Pancreas (tissue), 10 donors: ENCODE data around the gene CTSW. TPM values are rescaled to one million over a fixed set of nuclear protein-coding genes. Genes with fewer than 3 reads are reported as not detected.
A peak's percentile ranks its signal among the peaks of the same experiment; 100 is the strongest.

Source experiments
- ATAC-seq, 4 donors: fragments of 200-7000 bp; cut with Tn5 transposase; one replicate each; pipeline versions ENCODE4 v1.8.0 to v1.9.1; 2020; ENCODE audit warnings: mild to moderate bottlenecking in 4 of 4, moderate library complexity in 4 of 4
- DNase-seq, 6 donors: peaks; one replicate each; pipeline ENCODE4 v3.0.0-alpha.2; 2020
- FAIRE-seq: peaks from 2 replicates; lab custom pipeline; 2012; peaks lifted over from hg19 to GRCh38; lab: Jason Lieb, UNC
- H3K27ac ChIP-seq, 4 donors: fragments of 200-600 bp; sonication (generic); 1 replicate in 3 of 4; 2 replicates in 1 of 4; pipeline versions ENCODE4 v1.5.0 to v1.8.0; 2020
- H3K27me3 ChIP-seq, 4 donors: fragments of 200-600 bp; one replicate each; pipeline ENCODE4 v1.8.0; 2021
- H3K36me3 ChIP-seq, 3 donors: fragments of 200-600 bp; sonication (generic) in 1 of 3; one replicate each; pipeline versions ENCODE4 v1.5.0 to v1.8.0; 2020 to 2021
- H3K4me1 ChIP-seq, 3 donors: fragments of 200-600 bp; one replicate each; pipeline ENCODE4 v1.8.0; 2021
- H3K4me3 ChIP-seq, 4 donors: fragments of 200-600 bp; sonication (generic) in 2 of 4; one replicate each; pipeline versions ENCODE4 v1.5.0 to v1.8.0; 2020 to 2021
- H3K9me3 ChIP-seq, 4 donors: fragments of 200-600 bp; one replicate each; pipeline ENCODE4 v1.8.0; 2021
- CTCF ChIP-seq, 4 donors: fragments of 200-600 bp; sonication (generic) in 3 of 4; IDR thresholded peaks; one replicate each; pipeline versions ENCODE4 v1.5.0 to v1.8.0; 2021; ENCODE audit warnings: antibody characterized with exemption in 4 of 4
- WGBS, 2 donors: extraction: QIAGEN DNeasy Blood & Tissue Kit; methylation state at CpG; one replicate each; pipeline ENCODE4 v1.1.7; 2013; 5-methylcytosine and 5-hydroxymethylcytosine counted together
- intact Hi-C, 3 donors: fragments of 100-400 bp; cut with DNase I; formaldehyde crosslinking; loops; one replicate each; pipeline versions ENCODE4 v1.11.1 to v1.14.2; 2022
- polyA plus RNA-seq, 2 donors: library from polyadenylated mRNA; stranded (reverse); fragments of 200-250 nt; gene quantifications; one replicate each; pipeline ENCODE4 v1.2.3, GENCODE V29; 2013
- total RNA-seq, 6 donors: library from RNA; stranded (reverse); fragmentation: NEBNext Ultra II Directional in 4 of 6; extraction: Animal tissue kit (Norgen Biotek cat#: 25700) in 4 of 6; gene quantifications; one replicate each; pipeline versions ENCODE4 v1.2.1 to v1.2.4, GENCODE V29; 2021 to 2023
- donor health status: healthy with polysubstance abuse.
- donor health status: DM: no; HTN: no; CAD: no; lungs with moderate emphysema.
- donor health status: DM: no; HTN: no; CAD: no.
- donor health status: control.
- donor health status: control.
- donor health status: Bipolar disorder and iron deficiency.
- donor health status: DM: yes; HTN: yes; CAD: no.
- donor health status: DM: no; HTN: no; CAD: no.
- donor health status: DM: no; HTN: no; CAD: no.
- donor health status: DM: yes; HTN: yes; CAD: no.

The CTSW gene
- total and polyA plus RNA-seq, 8 donors: 0.14 to 0.72 (median 0.46) TPM; not detected in 1

- peak overlapping the region; percentile 81 to 93 (median 88) for H3K27ac ChIP-seq
- 4 to 5% methylated on average over 14 of the region's 14 CpGs for WGBS, 2 donors
- DNase-seq: peak in 2 of 6 donors; percentile 50 to 84
- H3K36me3 ChIP-seq: peaks cover 0 to 26% (median 13%) of the 10 kb centered on the region in 3 donors
- H3K4me3 ChIP-seq: peak overlapping the region; percentile 95 to 100 (median 98)
- H3K9me3 ChIP-seq: no peaks in the 10 kb centered on the region
- no peak for FAIRE-seq
- no peaks in the 10 kb centered on the region for H3K27me3 ChIP-seq
- TF ChIP-seq CTCF (IDR thresholded peaks at IDR 0.05): no peak
- no peak for ATAC-seq
- peaks cover 0 to 17% (median 12%) of the 10 kb centered on the region in 3 donors for H3K4me1 ChIP-seq
- intact Hi-C loops: no loop called here
Measured at GRCh38 chr11:65861165-65861505, 18.5 kb upstream of the CTSW start.

- TF ChIP-seq CTCF (IDR thresholded peaks at IDR 0.05): no peak
- H3K4me3 ChIP-seq: peak overlapping the region; percentile 95 to 100 (median 98)
Measured at GRCh38 chr11:65861533-65862183, 18.0 kb upstream of the CTSW start.

GRCh38 chr11:65862191-65862735 is 17.4 kb upstream of the CTSW start:
- Histone ChIP-seq H3K27me3 (no peaks in the 10 kb centered on the region), H3K4me1 (peaks cover 0 to 13% (median 10%) of the 10 kb centered on the region in 3 donors), H3K27ac (no peak overlapping the region), H3K4me3 (no peak overlapping the region), H3K9me3 (no peaks in the 10 kb centered on the region), H3K36me3 (peaks cover 0 to 27% (median 13%) of the 10 kb centered on the region in 3 donors)
- intact Hi-C loops: no loop called here
- FAIRE-seq (no peak), ATAC-seq (no peak), DNase-seq (peak in 3 of 6 donors; percentile 15 to 65 (median 22))
- 77 to 93% methylated on average over 4 to 5 of the region's 5 CpGs for WGBS, 2 donors
- no peak for TF ChIP-seq CTCF (IDR thresholded peaks at IDR 0.05)

More at GRCh38 chr11:65861533-65862183, 18.0 kb upstream of the CTSW start:
- H3K27ac ChIP-seq: no peak overlapping the region
- intact Hi-C loops: no loop called here
- H3K9me3 ChIP-seq: no peaks in the 10 kb centered on the region
- H3K4me1 ChIP-seq: peaks cover 0 to 13% (median 10%) of the 10 kb centered on the region in 3 donors
- ATAC-seq: no peak
- H3K36me3 ChIP-seq: peaks cover 0 to 27% (median 13%) of the 10 kb centered on the region in 3 donors
- DNase-seq: peak in 3 of 6 donors; percentile 28 to 71 (median 49)
- no peak for FAIRE-seq
- WGBS, 2 donors: 78 to 81% methylated on average over 13 of the region's 13 CpGs
- H3K27me3 ChIP-seq: no peaks in the 10 kb centered on the region

GRCh38 chr11:65862941-65863888 is 16.4 kb upstream of the CTSW start:
- H3K4me3 ChIP-seq: no peak overlapping the region
- no peak for FAIRE-seq
- peaks cover 0 to 13% (median 10%) of the 10 kb centered on the region in 3 donors for H3K4me1 ChIP-seq
- TF ChIP-seq CTCF (IDR thresholded peaks at IDR 0.05): no peak
- H3K36me3 ChIP-seq: peaks cover 0 to 27% (median 13%) of the 10 kb centered on the region in 3 donors
- peak in 3 of 6 donors; percentile 20 to 72 (median 28) for DNase-seq
- H3K27me3 ChIP-seq: no peaks in the 10 kb centered on the region
- intact Hi-C loops: no loop called here
- no peak overlapping the region for H3K27ac ChIP-seq
- 90 to 93% methylated on average over 22 to 24 of the region's 24 CpGs for whole genome bisulfite sequencing, 2 donors
- no peaks in the 10 kb centered on the region for H3K9me3 ChIP-seq
- ATAC-seq: no peak
